H1 (cell line): ENCODE measurements around the gene MLEC.

ENCODE experiments used
- BRCA1 ChIP-seq: IDR thresholded peaks from 2 replicates; pipeline ENCODE4 v1.6.1; 2012; ENCODE audit warnings: low read depth, low read length, improper control_type of control experiment
- CBX5 ChIP-seq: fragments of 300-800, 300-1000 bp; sonication (generic); IDR thresholded peaks from 2 replicates; pipeline ENCODE4 v1.7.1; 2016; ENCODE audit warnings: antibody characterized with exemption, low read length, low read depth
- CEBPB ChIP-seq: IDR thresholded peaks from 2 replicates; pipeline ENCODE4 v1.6.1; 2012; ENCODE audit warnings: low read depth, low read length
- EP300 ChIP-seq, 2 experiments: IDR thresholded peaks; 1 replicate in 1 of 2; 2 replicates in 1 of 2; pipeline ENCODE4 v1.6.1; 2011 to 2012; ENCODE audit warnings: low read depth in 2 of 2, low read length in 2 of 2, mild to moderate bottlenecking in 2 of 2, borderline replicate concordance in 1 of 2, inconsistent platforms in 1 of 2, moderate library complexity in 1 of 2
- NRF1 ChIP-seq: IDR thresholded peaks from 2 replicates; pipeline ENCODE4 v1.6.1; 2011; ENCODE audit warnings: mild to moderate bottlenecking, low read depth, low read length, improper control_type of control experiment
- POLR2A ChIP-seq, 2 experiments: IDR thresholded peaks; 1 replicate in 1 of 2; 2 replicates in 1 of 2; pipeline ENCODE4 v1.6.1; 2011; ENCODE audit warnings: low read depth in 2 of 2, low read length in 2 of 2, mild to moderate bottlenecking in 2 of 2; ENCODE audit errors: control extremely low read depth in 1 of 2
- TF ChIP-seq, protein P1 (sequence below), 3 experiments: IDR thresholded peaks; 1 replicate in 2 of 3; 2 replicates in 1 of 3; pipeline versions ENCODE4 v1.5.1 to v1.6.1; 2011; ENCODE audit warnings: low read length in 3 of 3, mild to moderate bottlenecking in 3 of 3, inconsistent platforms in 2 of 3, low read depth in 1 of 3, moderate library complexity in 1 of 3; ENCODE audit not compliant: insufficient read depth in 1 of 3; ENCODE audit errors: control extremely low read depth in 1 of 3

DNA sequence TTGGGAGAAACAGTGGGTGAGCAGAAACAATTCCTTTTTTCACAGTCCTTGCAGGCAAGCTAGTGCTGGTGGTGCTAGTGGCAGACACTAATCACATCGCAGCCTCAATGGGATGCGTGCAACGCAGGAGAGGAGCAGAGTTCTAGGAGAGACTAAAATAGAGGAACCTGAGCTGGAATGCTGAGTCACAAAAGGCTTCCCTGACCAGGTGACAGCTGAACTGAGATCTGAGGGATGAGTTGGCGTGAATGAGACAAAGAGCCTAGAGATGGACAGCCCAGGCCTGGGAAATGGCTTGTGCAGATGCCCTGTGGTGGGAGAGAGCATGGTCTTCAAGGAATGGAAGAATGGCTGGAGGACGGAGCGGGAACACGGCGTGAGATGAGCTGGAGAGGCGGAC is 64.4 kb downstream of the MLEC start:
- TF ChIP-seq BRCA1 = no peak
- TF ChIP-seq CEBPB = no peak
- no peak for TF ChIP-seq NRF1
- TF ChIP-seq POLR2A (IDR thresholded peaks at IDR 0.05; ENCODE audit: control extremely low read depth in 1 of 2, low read depth in 2 of 2, low read length in 2 of 2) = no peak
- no peak for TF ChIP-seq CBX5
- TF ChIP-seq, protein P1, sequence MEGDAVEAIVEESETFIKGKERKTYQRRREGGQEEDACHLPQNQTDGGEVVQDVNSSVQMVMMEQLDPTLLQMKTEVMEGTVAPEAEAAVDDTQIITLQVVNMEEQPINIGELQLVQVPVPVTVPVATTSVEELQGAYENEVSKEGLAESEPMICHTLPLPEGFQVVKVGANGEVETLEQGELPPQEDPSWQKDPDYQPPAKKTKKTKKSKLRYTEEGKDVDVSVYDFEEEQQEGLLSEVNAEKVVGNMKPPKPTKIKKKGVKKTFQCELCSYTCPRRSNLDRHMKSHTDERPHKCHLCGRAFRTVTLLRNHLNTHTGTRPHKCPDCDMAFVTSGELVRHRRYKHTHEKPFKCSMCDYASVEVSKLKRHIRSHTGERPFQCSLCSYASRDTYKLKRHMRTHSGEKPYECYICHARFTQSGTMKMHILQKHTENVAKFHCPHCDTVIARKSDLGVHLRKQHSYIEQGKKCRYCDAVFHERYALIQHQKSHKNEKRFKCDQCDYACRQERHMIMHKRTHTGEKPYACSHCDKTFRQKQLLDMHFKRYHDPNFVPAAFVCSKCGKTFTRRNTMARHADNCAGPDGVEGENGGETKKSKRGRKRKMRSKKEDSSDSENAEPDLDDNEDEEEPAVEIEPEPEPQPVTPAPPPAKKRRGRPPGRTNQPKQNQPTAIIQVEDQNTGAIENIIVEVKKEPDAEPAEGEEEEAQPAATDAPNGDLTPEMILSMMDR (IDR thresholded peaks at IDR 0.05; ENCODE audit: control extremely low read depth in 1 of 3, insufficient read depth in 1 of 3, low read depth in 1 of 3, low read length in 3 of 3) = no peak
- no peak for TF ChIP-seq EP300 (IDR thresholded peaks at IDR 0.05; ENCODE audit: borderline replicate concordance in 1 of 2, low read depth in 2 of 2, low read length in 2 of 2)
